Right renal cortex interstitium (tissue), 3 donors: ENCODE results near the gene FAM184A. TPM values are rescaled to one million over a fixed set of nuclear protein-coding genes. Genes with fewer than 3 reads are reported as not detected.

Source experiments
- DNase-seq, 3 donors: peaks; one replicate each; pipeline ENCODE4 v3.0.0-alpha.2; 2013; ENCODE audit warnings: low read depth in 3 of 3, low spot score in 2 of 3
- polyA plus RNA-seq, 3 donors: library from polyadenylated mRNA; unstranded; fragments of 120-200 nt; gene quantifications; one replicate each; pipeline ENCODE4 v1.2.1, GENCODE V29; 2013; ENCODE audit not compliant: insufficient read length in 3 of 3

FAM184A gene
- polyA plus RNA-seq, 3 donors = 10.2 to 11.5 (median 10.3) TPM

GRCh38 chr6:118923035-118923434, 155.4 kb downstream of the FAM184A start:
- DNase-seq = no peak

GRCh38 chr6:118921084-118921483, 157.4 kb downstream of the FAM184A start:
- DNase-seq = no peak

GRCh38 chr6:118918329-118918725, 160.1 kb downstream of the FAM184A start:
- DNase-seq = no peak

GRCh38 chr6:118917546-118918328, 160.7 kb downstream of the FAM184A start:
- no peak for DNase-seq

- no peak for DNase-seq
Observed at GRCh38 chr6:118914598-118914997, 163.9 kb downstream of the FAM184A start.

- DNase-seq = no peak
Observed at GRCh38 chr6:118913161-118913560, 165.3 kb downstream of the FAM184A start.

- no peak for DNase-seq
Observed at GRCh38 chr6:118912646-118913045, 165.8 kb downstream of the FAM184A start.

Other genes starting within 250 kb of the FAM184A start
- 10 to 100 TPM; 35.1 to 47.2 (median 40.6) TPM for gene ASF1A, start 184.5 kb downstream of the FAM184A start, polyA plus RNA-seq
- 10 to 100 TPM; 23.6 to 26.8 (median 24.2) TPM for gene MCM9, start 143.5 kb downstream of the FAM184A start, polyA plus RNA-seq